Esophagus squamous epithelium (tissue), 4 donors: ENCODE data around the gene VIM.

ENCODE experiments used
- POLR2A ChIP-seq, 4 donors: fragments of 450-650 bp; IDR thresholded peaks; one replicate each; pipeline ENCODE4 v1.6.1; 2017; ENCODE audit warnings: antibody characterized with exemption in 4 of 4, mild to moderate bottlenecking in 4 of 4, moderate library complexity in 3 of 4
- TF ChIP-seq, protein P1 (sequence below), 6 experiments: fragments of 450-650 bp in 4 of 6; fragments of 200-600 bp in 2 of 6; sonication (generic) in 2 of 6; IDR thresholded peaks; one replicate each; pipeline ENCODE4 v1.5.1; 2016 to 2019; ENCODE audit warnings: antibody characterized with exemption in 6 of 6, mild to moderate bottlenecking in 4 of 6, moderate library complexity in 4 of 6

DNA sequence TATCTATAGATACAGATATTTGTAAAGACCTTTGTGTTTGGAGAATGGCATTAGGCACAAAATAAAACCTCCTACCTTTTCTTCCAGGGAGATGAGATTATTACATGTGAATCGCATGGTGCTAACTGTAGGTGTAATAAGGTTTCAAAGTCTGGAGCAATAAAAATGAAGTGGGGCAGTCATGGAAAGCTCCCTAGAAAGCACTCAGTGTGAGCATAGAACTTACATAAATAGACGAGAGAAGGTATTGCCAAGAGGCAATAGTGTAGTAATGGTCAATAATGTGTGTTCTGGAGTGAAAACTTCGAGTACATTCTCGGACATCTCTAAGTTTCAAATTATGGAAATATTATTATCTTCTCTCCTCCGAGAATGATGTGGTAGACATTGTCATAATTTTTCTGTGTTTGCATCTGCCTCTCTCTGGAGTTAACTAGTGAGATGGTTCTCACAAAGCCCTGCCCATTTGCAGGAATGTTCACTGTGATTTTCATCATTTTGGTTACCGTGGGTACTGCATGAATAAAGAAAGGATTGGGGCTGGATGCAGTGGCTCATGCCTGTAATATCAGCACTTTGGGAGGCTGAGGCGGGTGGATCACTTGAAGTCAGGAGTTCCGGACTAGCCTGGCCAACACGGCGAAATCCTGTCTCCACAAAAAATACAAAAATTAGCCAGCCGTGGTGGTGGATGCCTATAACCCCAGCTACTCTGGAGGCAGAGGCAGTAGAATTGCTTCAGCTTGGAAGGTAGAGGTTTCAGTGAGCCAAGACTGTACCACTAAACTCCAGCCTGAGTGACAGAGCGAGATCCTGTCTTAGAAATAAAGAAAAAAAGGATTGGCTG lies 10.6 kb downstream of the VIM start:
- TF ChIP-seq, protein P1, sequence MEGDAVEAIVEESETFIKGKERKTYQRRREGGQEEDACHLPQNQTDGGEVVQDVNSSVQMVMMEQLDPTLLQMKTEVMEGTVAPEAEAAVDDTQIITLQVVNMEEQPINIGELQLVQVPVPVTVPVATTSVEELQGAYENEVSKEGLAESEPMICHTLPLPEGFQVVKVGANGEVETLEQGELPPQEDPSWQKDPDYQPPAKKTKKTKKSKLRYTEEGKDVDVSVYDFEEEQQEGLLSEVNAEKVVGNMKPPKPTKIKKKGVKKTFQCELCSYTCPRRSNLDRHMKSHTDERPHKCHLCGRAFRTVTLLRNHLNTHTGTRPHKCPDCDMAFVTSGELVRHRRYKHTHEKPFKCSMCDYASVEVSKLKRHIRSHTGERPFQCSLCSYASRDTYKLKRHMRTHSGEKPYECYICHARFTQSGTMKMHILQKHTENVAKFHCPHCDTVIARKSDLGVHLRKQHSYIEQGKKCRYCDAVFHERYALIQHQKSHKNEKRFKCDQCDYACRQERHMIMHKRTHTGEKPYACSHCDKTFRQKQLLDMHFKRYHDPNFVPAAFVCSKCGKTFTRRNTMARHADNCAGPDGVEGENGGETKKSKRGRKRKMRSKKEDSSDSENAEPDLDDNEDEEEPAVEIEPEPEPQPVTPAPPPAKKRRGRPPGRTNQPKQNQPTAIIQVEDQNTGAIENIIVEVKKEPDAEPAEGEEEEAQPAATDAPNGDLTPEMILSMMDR (IDR thresholded peaks at IDR 0.05), result no peak
- TF ChIP-seq POLR2A (IDR thresholded peaks at IDR 0.05), result no peak
